GM19193 (cell line): ENCODE results near the gene RPL31.

Source experiments
- POLR2A ChIP-seq: IDR thresholded peaks from 4 replicates; pipeline ENCODE4 v1.6.1; 2011; ENCODE audit not compliant: insufficient read depth, insufficient read length; ENCODE audit errors: extremely low read depth

Gene RPL31

DNA sequence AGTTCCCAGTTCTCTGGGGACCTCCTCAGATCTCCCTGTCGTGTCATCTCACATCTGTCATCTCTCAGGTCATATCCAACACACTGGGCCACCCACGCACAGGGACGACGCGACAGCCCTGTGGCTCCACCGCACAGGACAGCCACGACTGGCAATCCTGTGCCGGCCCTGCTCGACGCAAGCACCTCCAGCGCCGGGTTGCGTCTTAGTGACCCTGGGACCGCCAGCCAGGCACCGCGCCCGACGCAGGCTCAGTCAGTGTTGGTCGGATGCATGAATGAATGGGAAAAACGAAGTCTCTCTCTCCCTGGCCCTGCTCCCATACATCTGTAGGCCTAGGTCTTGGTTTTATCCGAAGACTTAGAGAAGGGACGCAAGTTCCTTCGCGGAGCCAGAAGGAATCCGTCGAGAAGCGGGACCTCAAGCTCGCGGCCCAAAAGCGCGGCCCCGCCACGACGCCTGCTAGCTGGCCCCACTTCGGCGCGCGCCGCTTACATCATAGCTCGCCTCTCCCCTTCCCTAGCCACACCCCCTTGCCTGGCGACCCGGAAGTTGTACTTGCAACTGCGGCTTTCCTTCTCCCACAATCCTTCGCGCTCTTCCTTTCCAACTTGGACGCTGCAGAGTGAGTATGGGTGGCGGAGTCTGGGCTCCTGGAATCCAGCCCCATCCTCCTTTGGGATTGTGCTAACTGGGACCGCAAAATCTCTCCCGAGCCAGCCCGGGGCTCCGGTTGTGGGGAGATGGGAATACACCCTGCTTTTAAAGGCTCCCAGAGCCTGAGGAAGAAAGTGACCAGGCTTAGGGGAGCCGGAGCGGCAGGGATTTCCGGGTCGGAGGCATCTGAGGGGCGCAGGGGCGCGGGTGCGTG is at the start of gene RPL31:
Gene RPL31 (plus strand): TSS at position 599 of the 871 bp plus-strand sequence. CDS start 413 bp downstream, outside the sequence.
- TF ChIP-seq POLR2A: peak; percentile 99

DNA sequence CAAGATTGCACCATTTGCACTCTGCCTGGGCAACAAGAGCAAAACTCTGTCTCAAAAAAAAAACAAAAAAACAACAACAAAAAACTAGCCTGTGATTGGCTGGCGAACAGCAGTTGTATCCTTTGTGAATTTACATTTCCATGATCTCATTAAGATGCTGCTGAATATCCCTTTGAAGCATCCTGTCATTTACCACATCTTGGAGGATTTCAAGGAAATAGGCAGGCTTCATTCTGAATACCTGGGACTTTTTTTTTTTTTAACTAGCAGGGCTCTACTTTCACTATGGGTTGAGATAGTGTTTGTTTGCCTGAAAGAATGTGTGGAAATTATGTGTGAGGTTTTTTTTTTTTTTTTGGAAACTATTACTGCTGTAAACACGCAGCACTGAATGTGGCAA is 49.6 kb upstream of the RPL31 start:
- TF ChIP-seq POLR2A: no peak

DNA sequence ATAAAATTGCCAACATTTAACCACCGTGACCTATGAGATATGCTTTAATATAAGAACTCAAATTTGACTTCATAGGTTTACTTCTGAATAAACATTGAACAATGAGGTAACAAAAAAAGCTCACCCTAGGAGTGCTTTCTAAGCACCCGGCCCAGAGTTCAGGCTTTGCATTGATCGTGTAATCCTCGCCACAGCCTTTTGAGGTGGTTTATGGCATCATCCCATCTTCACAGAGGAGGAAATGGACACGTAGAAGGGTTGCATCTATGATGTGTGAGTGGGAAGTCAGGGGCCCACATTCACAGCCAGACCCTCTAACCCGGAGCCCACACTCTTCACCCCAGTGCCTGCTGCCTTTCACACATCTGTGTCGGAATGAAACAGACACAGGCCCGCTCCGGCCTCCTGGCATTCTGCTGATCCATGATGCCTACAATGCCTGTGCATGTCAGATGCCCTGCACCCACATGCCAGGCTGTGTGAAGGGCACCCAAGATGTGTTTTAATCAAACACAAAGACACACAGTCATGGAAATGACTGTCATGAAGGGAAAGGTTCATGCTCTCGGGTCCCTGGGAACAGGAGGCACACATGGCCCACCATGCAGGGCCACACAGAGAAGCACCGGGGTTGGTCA is 48.6 kb upstream of the RPL31 start:
- no peak for TF ChIP-seq POLR2A

DNA sequence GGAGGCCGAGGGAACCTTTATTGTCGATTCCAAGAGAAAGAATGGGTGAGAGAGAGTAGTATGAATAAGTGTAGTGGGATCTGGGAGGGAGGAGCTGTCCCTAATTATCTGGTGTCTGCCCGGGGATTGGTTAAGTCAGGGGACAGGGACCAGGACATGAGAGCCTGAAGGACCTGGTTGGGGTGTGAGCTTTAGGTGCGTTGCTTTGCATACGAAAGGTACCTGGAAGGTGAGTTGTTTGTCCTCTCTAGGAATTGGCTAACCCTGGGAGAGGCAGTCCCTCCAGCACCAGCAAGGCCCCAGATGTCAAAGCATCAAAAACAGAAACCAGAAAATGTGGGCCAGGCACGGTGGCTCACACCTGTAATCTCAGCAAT is 48.1 kb upstream of the RPL31 start:
- no peak for TF ChIP-seq POLR2A

DNA sequence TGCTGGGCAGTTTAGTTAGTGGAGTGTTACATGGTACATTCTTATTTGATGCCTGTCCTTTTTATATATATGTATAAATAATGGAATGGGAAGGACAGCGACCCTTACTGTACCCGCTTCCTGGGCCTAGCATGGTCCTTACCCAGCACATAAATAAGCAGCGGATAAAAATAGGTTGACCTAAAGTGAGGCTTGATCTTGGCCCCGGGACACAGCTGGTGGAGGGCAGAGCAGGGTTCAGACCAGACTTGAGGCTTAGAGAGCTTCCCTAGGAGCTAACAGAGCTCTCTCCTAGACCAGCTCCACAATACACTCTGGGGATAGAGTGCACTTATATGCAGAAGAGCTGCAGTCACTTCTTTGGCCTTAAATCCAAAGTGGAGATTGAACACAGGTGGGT is 46.9 kb upstream of the RPL31 start:
- TF ChIP-seq POLR2A: no peak

DNA sequence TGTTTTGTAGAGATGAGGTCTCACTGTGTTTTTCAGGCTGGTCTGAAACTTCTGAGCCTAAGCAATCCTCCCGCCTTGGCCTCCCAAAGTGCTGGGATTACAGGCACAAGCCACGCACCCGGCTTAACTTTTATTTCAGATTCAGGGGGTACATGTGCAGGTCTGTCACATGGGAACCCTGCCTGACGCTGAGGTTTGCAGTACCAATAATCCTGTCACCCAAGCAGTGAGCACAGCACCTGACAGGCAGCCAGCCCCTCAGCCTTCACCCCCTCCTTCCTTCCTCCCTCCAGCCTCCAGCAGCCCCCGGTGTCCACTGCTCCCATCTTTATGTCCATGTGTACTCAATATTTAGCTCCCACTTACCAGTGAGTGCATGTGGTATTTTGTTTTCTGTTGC is 46.0 kb upstream of the RPL31 start:
- no peak for TF ChIP-seq POLR2A

DNA sequence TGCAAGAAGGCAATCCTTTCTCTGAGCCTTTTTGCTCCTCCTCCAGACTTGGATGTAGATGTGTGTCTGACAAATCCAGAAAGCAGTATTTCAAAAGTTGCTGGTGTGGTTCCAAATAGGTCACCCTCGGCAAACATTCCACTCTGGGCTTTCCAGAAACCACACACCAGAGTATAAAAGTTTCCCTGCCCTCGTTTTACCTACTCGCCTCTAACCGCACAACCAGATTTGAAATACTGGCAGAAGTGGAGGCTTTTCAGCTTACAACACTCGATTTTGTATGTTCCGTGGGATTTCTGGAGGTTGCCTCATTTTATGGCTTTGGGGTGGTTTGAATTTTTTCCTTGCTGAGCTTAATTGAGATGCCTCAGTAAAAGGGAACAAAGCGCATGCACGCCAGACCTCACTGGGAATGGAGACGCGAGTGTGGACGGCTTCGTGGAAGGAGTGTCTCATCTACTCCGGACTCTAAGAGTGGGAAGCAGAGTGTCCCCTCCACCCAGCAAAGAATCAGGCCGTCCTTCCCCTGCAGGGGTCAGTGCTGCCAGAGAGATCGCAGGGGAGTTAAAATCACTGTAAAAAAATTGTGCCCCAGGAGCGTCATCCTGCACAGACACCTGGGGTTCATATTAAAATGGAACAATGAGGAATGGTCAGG is 44.0 kb upstream of the RPL31 start:
- no peak for TF ChIP-seq POLR2A

DNA sequence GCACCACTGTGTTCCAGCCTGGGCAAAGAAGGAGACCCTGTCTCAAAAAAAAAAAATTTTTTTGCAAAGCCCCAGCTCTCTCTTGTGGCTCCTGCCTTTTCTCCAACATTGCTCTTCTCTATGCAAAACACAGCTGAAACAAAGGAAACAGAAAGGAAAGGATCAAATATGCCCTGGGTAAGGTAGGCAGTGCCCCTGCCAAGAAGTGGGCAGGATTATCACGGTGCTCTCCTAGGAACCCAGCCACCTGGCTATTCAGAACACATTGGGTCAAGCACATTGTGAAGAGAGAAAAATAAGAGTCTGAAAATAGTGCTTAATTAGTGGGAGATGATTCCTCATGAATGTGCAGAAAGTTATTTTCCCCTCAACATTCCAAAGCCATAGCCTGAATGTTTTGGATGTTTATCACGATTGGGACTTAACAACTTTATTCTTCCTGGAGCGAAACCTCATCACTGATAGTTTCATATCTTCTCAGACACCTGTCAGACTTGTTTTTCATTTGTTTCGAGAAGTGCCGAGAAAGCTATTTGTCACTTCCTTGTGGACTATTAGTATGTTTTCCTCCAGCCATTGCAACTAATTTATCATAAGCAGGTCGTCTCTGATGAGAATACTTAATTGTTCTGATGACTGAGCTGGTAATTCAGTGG is 42.7 kb upstream of the RPL31 start:
- no peak for TF ChIP-seq POLR2A

DNA sequence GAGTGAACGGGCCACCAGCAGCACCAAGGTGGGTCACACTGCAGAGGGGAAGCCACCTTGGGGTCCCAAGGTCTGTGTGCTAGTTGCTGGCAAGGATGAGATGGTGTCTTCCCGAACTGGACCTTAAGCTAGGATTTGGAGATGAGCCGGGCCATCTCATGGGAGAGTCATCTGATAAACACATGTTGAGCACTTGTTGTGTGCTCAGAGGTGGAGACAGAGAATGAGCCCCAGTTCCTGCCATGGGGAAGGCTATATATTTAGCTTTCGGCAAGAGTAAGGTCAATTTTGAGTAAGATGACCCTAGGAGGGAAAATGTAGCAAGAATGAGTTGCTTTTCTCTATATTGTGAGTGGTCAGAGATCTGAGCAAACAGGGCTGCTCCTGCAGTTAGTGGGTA is 41.4 kb upstream of the RPL31 start:
- TF ChIP-seq POLR2A: no peak

DNA sequence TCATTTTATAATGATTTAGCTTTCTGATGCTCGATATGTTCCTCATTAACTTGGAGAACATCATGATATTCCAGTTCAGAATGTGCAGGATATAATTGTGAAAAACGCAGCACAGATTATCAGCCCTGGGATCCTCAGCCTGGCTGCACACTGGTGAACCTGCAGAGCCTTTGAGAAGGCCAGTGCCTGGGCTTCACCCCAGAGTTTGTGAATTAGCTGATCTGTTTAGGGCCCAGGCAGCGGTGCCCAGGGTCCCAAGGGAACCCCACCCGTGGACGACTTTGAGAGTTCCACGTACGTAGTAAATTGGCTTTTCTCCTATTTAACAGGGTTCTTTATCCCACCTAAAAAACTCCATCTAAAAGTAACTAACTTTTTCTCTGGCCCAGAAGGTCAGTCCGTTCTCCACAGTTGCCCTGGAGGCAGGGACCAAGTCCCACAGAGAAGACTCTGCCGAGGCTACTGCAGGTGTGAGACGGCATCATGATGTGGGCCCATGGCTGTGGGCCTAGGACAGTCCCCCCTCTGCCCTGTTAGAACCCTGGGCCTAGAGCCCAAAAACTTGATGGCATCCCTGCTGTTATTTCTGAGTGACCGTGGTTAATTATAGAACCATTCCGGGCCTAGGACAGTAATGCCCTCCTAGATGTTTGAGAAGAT is 39.6 kb upstream of the RPL31 start:
- TF ChIP-seq POLR2A: no peak

DNA sequence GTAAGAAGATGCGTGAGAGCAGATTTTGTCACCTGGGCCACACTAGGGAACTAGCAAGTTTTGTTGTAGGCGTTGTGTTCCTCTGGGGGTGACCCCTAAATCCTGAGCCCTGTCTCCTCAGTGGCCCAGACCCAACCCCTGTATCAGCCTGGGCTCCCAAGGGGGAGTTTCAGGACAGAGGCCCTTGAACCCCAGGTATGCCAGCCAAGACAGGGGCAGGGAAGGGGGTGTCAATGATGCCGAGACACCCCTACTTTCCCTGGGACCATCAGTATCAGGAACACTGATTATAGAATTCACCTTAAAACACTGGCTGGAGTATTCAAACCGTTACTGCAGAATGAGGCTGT is 39.1 kb upstream of the RPL31 start:
- no peak for TF ChIP-seq POLR2A

DNA sequence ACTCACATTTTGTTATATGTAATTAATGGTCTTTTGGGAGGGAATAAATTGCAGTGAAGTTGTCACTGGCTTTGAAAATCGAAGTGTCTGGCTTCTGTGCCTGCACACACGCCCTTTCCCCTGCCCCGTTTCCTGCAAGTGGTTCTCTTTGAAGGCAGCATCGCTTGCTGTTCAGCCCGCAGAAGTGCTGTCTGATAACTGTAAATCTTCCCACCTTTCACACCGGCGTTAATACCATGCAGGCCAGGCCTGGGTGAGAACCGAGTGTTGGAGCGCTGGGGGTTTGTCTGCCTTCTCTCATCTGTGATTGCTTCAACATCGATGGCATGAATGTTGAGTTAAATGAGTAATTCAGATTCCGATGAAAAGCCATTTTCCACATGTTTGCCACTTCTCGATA is 37.9 kb upstream of the RPL31 start:
- no peak for TF ChIP-seq POLR2A

DNA sequence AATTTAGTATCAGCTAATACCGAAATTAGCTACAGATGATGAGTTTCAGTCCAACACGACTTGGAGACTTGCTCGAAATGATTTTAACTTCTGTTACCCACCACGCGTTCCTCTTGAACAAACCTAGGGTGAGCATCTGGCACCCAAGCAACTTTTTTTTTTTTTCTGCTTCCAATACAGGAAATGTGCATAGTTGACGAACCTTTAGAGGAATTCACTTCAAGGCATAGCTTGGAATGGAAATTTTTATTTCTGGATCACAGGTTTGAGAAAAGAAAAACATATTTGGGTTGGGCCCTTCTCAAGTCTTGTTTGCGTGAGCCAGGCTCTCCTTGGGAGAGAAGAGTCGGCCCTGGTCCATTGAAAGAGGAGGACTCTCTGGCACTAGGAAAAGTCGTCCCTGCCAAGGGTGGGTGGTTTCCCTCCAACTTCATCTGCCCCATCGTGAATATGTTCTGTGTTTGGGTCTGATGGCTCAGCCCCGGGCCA is 37.4 kb upstream of the RPL31 start:
- TF ChIP-seq POLR2A: no peak

DNA sequence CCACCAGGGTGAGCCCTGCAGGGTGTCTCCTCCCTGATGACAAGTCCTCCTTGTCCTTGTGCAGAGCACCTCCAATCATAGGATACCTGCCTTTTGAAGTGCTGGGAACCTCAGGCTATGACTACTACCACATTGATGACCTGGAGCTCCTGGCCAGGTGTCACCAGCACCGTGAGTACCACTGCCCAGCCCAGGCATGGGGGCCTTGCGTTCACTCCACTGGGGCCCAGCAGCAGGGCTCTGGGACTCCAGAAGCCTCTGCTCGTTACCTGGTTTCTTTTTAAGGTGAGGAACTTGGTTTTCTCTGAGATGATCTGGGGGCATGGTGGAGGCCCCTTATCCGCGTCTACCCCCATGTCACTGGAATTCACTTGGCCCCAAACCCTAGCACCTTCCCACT is 36.5 kb upstream of the RPL31 start:
- no peak for TF ChIP-seq POLR2A

DNA sequence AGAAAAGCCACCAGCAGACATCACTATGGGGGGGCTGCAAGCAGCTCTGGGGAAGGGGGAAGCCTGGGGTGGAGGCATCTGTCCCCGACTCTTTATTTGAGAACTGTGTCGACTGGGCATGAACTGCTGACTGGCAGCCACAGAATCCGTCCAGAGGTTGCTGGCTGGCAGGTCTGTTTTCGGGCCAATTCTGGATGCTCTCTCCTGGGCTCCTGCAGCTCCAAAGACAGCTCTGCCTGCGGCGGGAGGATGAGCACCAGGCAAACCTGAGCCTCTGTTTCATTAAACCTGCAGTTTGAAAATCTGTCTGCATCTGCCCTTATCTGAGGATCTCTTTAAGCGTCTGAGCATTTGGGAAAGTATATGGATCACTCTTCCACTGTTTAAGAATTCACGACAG is 34.4 kb upstream of the RPL31 start:
- no peak for TF ChIP-seq POLR2A
